H1 (cell line): Measurements from ENCODE around the gene IQCE. TPM values are rescaled to one million over a fixed set of nuclear protein-coding genes. Genes with fewer than 3 reads are reported as not detected.

Source experiments
- CTCF ChIA-PET: fragments of 300-600 bp; sonication (Branson Sonifier 250); formaldehyde crosslinking; loops from one replicate; lab custom pipeline; 2021; ENCODE audit not compliant: partially characterized antibody; lab: Charles Lee
- POLR2A ChIA-PET: fragments of 300-600 bp; sonication (Branson Sonifier 250); formaldehyde crosslinking; loops from one replicate; lab custom pipeline; 2021; ENCODE audit warnings: inconsistent platforms; ENCODE audit not compliant: partially characterized antibody; lab: Charles Lee
- DNase-seq, 2 experiments: peaks; one replicate each; pipeline versions ENCODE4 v3.0.0 to v3.0.0-alpha.2; 2010 to 2022; ENCODE audit warnings: low spot score in 2 of 2, low read depth in 1 of 2, mixed read lengths in 1 of 2
- FAIRE-seq: peaks from 2 replicates; lab custom pipeline; 2011; peaks lifted over from hg19 to GRCh38; lab: Jason Lieb, UNC
- H2AFZ ChIP-seq: 2 replicates; pipeline ENCODE4 v1.8.1; 2012; ENCODE audit warnings: low read length, inconsistent platforms
- H2AK5ac ChIP-seq: 2 replicates; pipeline ENCODE4 v1.6.1; 2013; ENCODE audit warnings: low read depth, low read length
- H2BK120ac ChIP-seq: replicated peaks from 2 replicates; pipeline ENCODE3; 2013; ENCODE audit warnings: low read depth, low read length, inconsistent platforms
- H2BK12ac ChIP-seq: 2 replicates; pipeline ENCODE4 v1.6.1; 2013; ENCODE audit warnings: low read depth, low read length
- H2BK15ac ChIP-seq: 2 replicates; pipeline ENCODE4 v1.6.1; 2013; ENCODE audit warnings: low read length
- H2BK20ac ChIP-seq: 2 replicates; pipeline ENCODE4 v1.6.1; 2013; ENCODE audit warnings: low read length
- H2BK5ac ChIP-seq: 2 replicates; pipeline ENCODE4 v1.6.1; 2013; ENCODE audit warnings: low read depth, low read length
- H3K14ac ChIP-seq: 2 replicates; pipeline ENCODE4 v1.6.1; 2013; ENCODE audit warnings: inconsistent platforms; ENCODE audit not compliant: insufficient read length
- H3K18ac ChIP-seq: 2 replicates; pipeline ENCODE4 v1.6.1; 2013; ENCODE audit warnings: low read length; ENCODE audit errors: extremely low read depth
- H3K23ac ChIP-seq: 2 replicates; pipeline ENCODE4 v1.6.1; 2013; ENCODE audit warnings: inconsistent platforms; ENCODE audit not compliant: insufficient read length
- H3K23me2 ChIP-seq: 2 replicates; pipeline ENCODE4 v1.6.1; 2013; ENCODE audit warnings: low read depth, low read length
- H3K27ac ChIP-seq: 2 replicates; pipeline ENCODE4 v1.6.1; 2011; ENCODE audit warnings: low read depth, low read length, inconsistent platforms
- H3K27me3 ChIP-seq, 4 experiments: replicated peaks in 1 of 4; 1 replicate in 1 of 4; 2 replicates in 3 of 4; pipeline versions ENCODE4 v1.6.1 to v1.8.1; 2011 to 2013; ENCODE audit warnings: low read length in 3 of 4, mild to moderate bottlenecking in 3 of 4, inconsistent platforms in 2 of 4, mixed read lengths in 2 of 4, moderate library complexity in 1 of 4; ENCODE audit not compliant: control insufficient read depth in 3 of 4, insufficient read depth in 3 of 4; ENCODE audit errors: extremely low read depth in 1 of 4
- H3K36me3 ChIP-seq, 4 experiments: 2 replicates each; pipeline versions ENCODE4 v1.6.1 to v1.8.1; 2011 to 2013; ENCODE audit warnings: mild to moderate bottlenecking in 4 of 4, low read length in 3 of 4, moderate library complexity in 2 of 4, control low read depth in 1 of 4, inconsistent platforms in 1 of 4; ENCODE audit not compliant: insufficient read depth in 4 of 4, control insufficient read depth in 2 of 4
- H3K4ac ChIP-seq: replicated peaks from 2 replicates; pipeline ENCODE3; 2013; ENCODE audit warnings: low read length, low read depth, mixed read lengths, inconsistent platforms; ENCODE audit not compliant: insufficient read length
- H3K4me1 ChIP-seq, 4 experiments: replicated peaks in 1 of 4; 1 replicate in 1 of 4; 2 replicates in 3 of 4; pipeline versions ENCODE4 v1.6.1 to v1.8.1; 2011 to 2013; ENCODE audit warnings: low read length in 3 of 4, inconsistent platforms in 2 of 4, mixed read lengths in 1 of 4; ENCODE audit not compliant: insufficient read depth in 4 of 4, control insufficient read depth in 3 of 4
- H3K4me2 ChIP-seq, 2 experiments: 2 replicates each; pipeline versions ENCODE4 v1.6.1 to v1.8.1; 2011 to 2013; ENCODE audit warnings: low read depth in 2 of 2, low read length in 2 of 2, control low read depth in 1 of 2, inconsistent platforms in 1 of 2, mild to moderate bottlenecking in 1 of 2; ENCODE audit not compliant: insufficient read depth in 1 of 2
- H3K4me3 ChIP-seq, 4 experiments: fragments of 200-600, 300-600 bp in 1 of 4; sonication (generic), shearing (Covaris generic), sonication (Bioruptor Twin) in 1 of 4; 2 replicates each; pipeline versions ENCODE4 v1.5.1 to v1.8.1; 2011 to 2016; ENCODE audit warnings: low read length in 4 of 4, low read depth in 3 of 4, control low read depth in 2 of 4, inconsistent platforms in 2 of 4, mild to moderate bottlenecking in 2 of 4, mixed read lengths in 1 of 4, moderate library complexity in 1 of 4; ENCODE audit not compliant: insufficient read depth in 2 of 4; ENCODE audit errors: extremely low read depth in 1 of 4
- H3K56ac ChIP-seq: replicated peaks from 2 replicates; pipeline ENCODE3; 2013; ENCODE audit warnings: low read depth, mild to moderate bottlenecking, mixed read lengths, low read length, inconsistent platforms; ENCODE audit not compliant: insufficient read length
- H3K79me1 ChIP-seq: 2 replicates; pipeline ENCODE4 v1.6.1; 2013; ENCODE audit warnings: low read depth, low read length, control low read depth
- H3K79me2 ChIP-seq, 2 experiments: 2 replicates each; pipeline versions ENCODE4 v1.6.1 to v1.8.1; 2012 to 2013; ENCODE audit warnings: low read length in 2 of 2, mild to moderate bottlenecking in 2 of 2, inconsistent platforms in 1 of 2; ENCODE audit not compliant: insufficient read depth in 2 of 2, control insufficient read depth in 1 of 2
- H3K9ac ChIP-seq, 4 experiments: replicated peaks in 1 of 4; 1 replicate in 1 of 4; 2 replicates in 3 of 4; pipeline versions ENCODE4 v1.6.1 to v1.8.1; 2011 to 2013; ENCODE audit warnings: low read depth in 3 of 4, low read length in 3 of 4, control low read depth in 2 of 4, mild to moderate bottlenecking in 2 of 4, moderate library complexity in 2 of 4, inconsistent platforms in 1 of 4; ENCODE audit errors: extremely low read depth in 1 of 4
- H3K9me3 ChIP-seq, 2 experiments: 2 replicates each; pipeline versions ENCODE4 v1.6.1 to v1.8.1; 2012 to 2013; ENCODE audit warnings: mild to moderate bottlenecking in 2 of 2, moderate library complexity in 2 of 2, control low read depth in 1 of 2, inconsistent platforms in 1 of 2, low read depth in 1 of 2, low read length in 1 of 2, mixed read lengths in 1 of 2; ENCODE audit not compliant: insufficient read depth in 2 of 2
- H4K20me1 ChIP-seq, 2 experiments: replicated peaks in 1 of 2; 2 replicates each; pipeline versions ENCODE3 to v1.8.1; 2011 to 2013; ENCODE audit warnings: inconsistent platforms in 2 of 2, low read length in 2 of 2, mild to moderate bottlenecking in 1 of 2; ENCODE audit not compliant: insufficient read depth in 2 of 2, control insufficient read depth in 1 of 2
- H4K5ac ChIP-seq: 2 replicates; pipeline ENCODE4 v1.6.1; 2013; ENCODE audit warnings: low read length, low read depth, mixed read lengths, inconsistent platforms; ENCODE audit not compliant: insufficient read length
- H4K8ac ChIP-seq: 2 replicates; pipeline ENCODE4 v1.8.0; 2013; ENCODE audit warnings: mild to moderate bottlenecking, moderate library complexity, low read length, inconsistent platforms; ENCODE audit not compliant: insufficient read depth; ENCODE audit errors: extremely low read depth
- H4K91ac ChIP-seq: replicated peaks from 2 replicates; pipeline ENCODE3; 2013; ENCODE audit warnings: low read length, mixed read lengths, inconsistent platforms; ENCODE audit not compliant: insufficient read length
- ATF2 ChIP-seq: IDR thresholded peaks from 2 replicates; pipeline ENCODE4 v1.6.1; 2012; ENCODE audit warnings: low read length, inconsistent platforms
- CBX5 ChIP-seq: fragments of 300-800, 300-1000 bp; sonication (generic); IDR thresholded peaks from 2 replicates; pipeline ENCODE4 v1.7.1; 2016; ENCODE audit warnings: antibody characterized with exemption, low read length, low read depth
- GABPA ChIP-seq: IDR thresholded peaks from 2 replicates; pipeline ENCODE4 v1.6.1; 2011; ENCODE audit warnings: mild to moderate bottlenecking, low read length, moderate library complexity, borderline replicate concordance; ENCODE audit not compliant: insufficient read depth
- GTF2F1 ChIP-seq: IDR thresholded peaks from 2 replicates; pipeline ENCODE4 v1.6.1; 2012; ENCODE audit warnings: low read depth, low read length, improper control_type of control experiment, borderline replicate concordance
- HDAC6 ChIP-seq: IDR thresholded peaks from one replicate; pipeline ENCODE4 v1.7.1; 2012; ENCODE audit warnings: low read depth, mild to moderate bottlenecking, inconsistent platforms, low read length, moderate library complexity
- KDM4A ChIP-seq: IDR thresholded peaks from one replicate; pipeline ENCODE4 v1.7.1; 2012; ENCODE audit warnings: low read depth, mild to moderate bottlenecking, moderate library complexity, low read length, inconsistent platforms; ENCODE audit not compliant: severe bottlenecking
- NANOG ChIP-seq: IDR thresholded peaks from 2 replicates; pipeline ENCODE4 v1.6.1; 2011; ENCODE audit warnings: low read length, low read depth, mild to moderate bottlenecking, inconsistent platforms; ENCODE audit not compliant: insufficient read depth, poor library complexity, severe bottlenecking
- POU5F1 ChIP-seq: IDR thresholded peaks from 2 replicates; pipeline ENCODE4 v1.6.1; 2011; ENCODE audit warnings: low read depth, mild to moderate bottlenecking, low read length, moderate library complexity
- RAD21 ChIP-seq, 2 experiments: IDR thresholded peaks in 1 of 2; conservative IDR thresholded peaks in 1 of 2; 2 replicates each; pipeline ENCODE4 v1.6.1; 2011; ENCODE audit warnings: low read depth in 2 of 2, low read length in 2 of 2, improper control_type of control experiment in 1 of 2, inconsistent platforms in 1 of 2, mild to moderate bottlenecking in 1 of 2, moderate library complexity in 1 of 2
- RFX5 ChIP-seq: IDR thresholded peaks from 2 replicates; pipeline ENCODE4 v1.6.1; 2011; ENCODE audit warnings: low read depth, low read length, improper control_type of control experiment, borderline replicate concordance
- SIX5 ChIP-seq: IDR thresholded peaks from 2 replicates; pipeline ENCODE4 v1.6.1; 2011; ENCODE audit warnings: mild to moderate bottlenecking, low read depth, low read length
- TAF1 ChIP-seq: IDR thresholded peaks from 2 replicates; pipeline ENCODE4 v1.6.1; 2011; ENCODE audit warnings: mild to moderate bottlenecking, low read depth, low read length
- WGBS, 2 experiments: shearing (Covaris generic) in 1 of 2; methylation state at CpG; one replicate each; pipeline versions ENCODE4 v1.1.6 to v1.1.7; 2013 to 2015; ENCODE audit warnings: low lambda C conversion rate in 2 of 2, mixed read lengths in 2 of 2, inconsistent platforms in 1 of 2, low coverage in 1 of 2, missing lambda C conversion rate in 1 of 2; ENCODE audit not compliant: insufficient replicate concordance in 2 of 2, insufficient coverage in 1 of 2, insufficient read length in 1 of 2; ENCODE audit errors: extremely low coverage in 1 of 2, missing lambda C conversion rate in 1 of 2; 5-methylcytosine and 5-hydroxymethylcytosine counted together
- polyA plus RNA-seq, 7 experiments: library from polyadenylated mRNA; depleted of rRNA in 3 of 7; stranded (reverse) in 5 of 7; unstranded in 2 of 7; fragments of >200 nt in 5 of 7; fragments of 200-250 nt in 2 of 7; gene quantifications; 1 replicate in 5 of 7; 2 replicates in 1 of 7; 4 replicates in 1 of 7; pipeline versions ENCODE4 v1.2.1 to v1.2.3, GENCODE V29; 2011 to 2013; ENCODE audit warnings: missing spikeins in 2 of 7, mixed read lengths in 2 of 7
- total RNA-seq: library from RNA; stranded (reverse); fragmentation: NEBNext Ultra II Directional; extraction: Animal tissue kit (Norgen Biotek cat#: 25700); gene quantifications from 2 replicates; pipeline ENCODE4 v1.2.1, GENCODE V29; 2021

IQCE gene
- total and polyA plus RNA-seq, 2 of the 8 experiments (the other 6 are each of a cell fraction or from before 2014, with no cell fraction given), result 2.2 to 4.9 TPM

DNA sequence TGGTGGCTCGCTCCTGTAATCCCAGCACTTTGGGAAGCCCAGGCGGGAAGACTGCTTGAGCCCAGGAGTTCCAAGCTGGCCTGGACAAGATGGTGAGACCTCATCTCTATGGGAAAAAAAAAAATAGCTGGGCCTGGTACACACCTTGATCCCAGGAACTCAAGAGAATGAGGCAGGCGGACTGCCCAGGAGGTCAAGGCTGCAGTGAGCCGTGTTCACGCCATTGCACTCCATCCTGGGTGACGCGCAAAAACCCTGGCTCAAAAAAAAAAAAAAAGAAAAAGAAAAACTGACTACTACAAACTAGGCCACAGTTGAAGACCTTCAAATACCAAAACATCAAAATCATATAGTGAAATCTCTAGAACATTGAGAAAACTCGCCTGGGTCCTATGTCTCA is 7.4 kb upstream of the IQCE start:
- Histone ChIP-seq H3K79me2 (peaks cover 0 to 21% of the 10 kb centered on the region in 2 experiments; a peak in 1 of 4 replicates), H4K5ac (no peak overlapping the region), H2BK120ac (no peak overlapping the region), H3K4me3 (no peak overlapping the region), H3K4ac (no peak overlapping the region), H3K27ac (no peak overlapping the region), H2BK5ac (no peak overlapping the region), H3K9me3 (no peaks in the 10 kb centered on the region), H3K23ac (no peak overlapping the region), H3K4me1 (peaks cover 4 to 11% (median 6%) of the 10 kb centered on the region in 4 experiments), H2AK5ac (no peak overlapping the region), H2BK20ac (no peak overlapping the region), H3K23me2 (peaks cover 5% of the 10 kb centered on the region; the same call in 1 of the 2 replicates), H4K20me1 (peaks cover 4 to 13% of the 10 kb centered on the region in 2 experiments), H3K4me2 (no peak overlapping the region), H2BK12ac (no peak overlapping the region), H3K27me3 (no peaks in the 10 kb centered on the region), H3K36me3 (peaks cover 6 to 20% (median 7%) of the 10 kb centered on the region in 4 experiments; a peak in 6 of 8 replicates), H2AFZ (no peak overlapping the region), H3K18ac (no peak overlapping the region), H3K14ac (no peak overlapping the region), H4K91ac (no peak overlapping the region), H3K56ac (no peak overlapping the region), H2BK15ac (no peak overlapping the region), H3K79me1 (no peaks in the 10 kb centered on the region), H4K8ac (no peak overlapping the region), H3K9ac (no peak overlapping the region)
- FAIRE-seq (no peak), DNase-seq (no peak)
- 89% methylated on average over 8 of the region's 8 CpGs; no CpG with 5 or more reads in 1 of the 2 experiments for WGBS, 2 experiments
- CTCF ChIA-PET, result interaction anchor here (0.6 to 1.9 kb wide), 8 partner anchors 10 to 153 kb away, joined by 3 to 11 read pairs (median 4); no protein-coding TSS in a partner anchor
- POLR2A ChIA-PET, result interaction anchor here (1.6 kb wide), 1 partner anchor 11 kb away, joined by 8 read pairs; no protein-coding TSS in a partner anchor
- no peak for TF ChIP-seq KDM4A
- TF ChIP-seq RAD21 (IDR thresholded peaks at IDR 0.05 in 1 of 2, conservative IDR thresholded peaks at IDR 0.05 in 1 of 2; ENCODE audit: low read depth in 2 of 2, low read length in 2 of 2), result no peak
- no peak for TF ChIP-seq CBX5
- no peak for TF ChIP-seq TAF1
- no peak for TF ChIP-seq GABPA
- no peak for TF ChIP-seq SIX5
- no peak for TF ChIP-seq POU5F1
- no peak for TF ChIP-seq GTF2F1
- TF ChIP-seq RFX5, result no peak
- no peak for TF ChIP-seq NANOG
- TF ChIP-seq HDAC6, result no peak
- TF ChIP-seq ATF2, result no peak
